Urothelium cell line (cell line): ENCODE data around the gene TBC1D8.
"Not testable (repeated sequence)": the region's sequence is repeated elsewhere in the genome, so short reads cannot be mapped to it uniquely, and the experiment has no call there.

Experiments used
- DNase-seq: peaks from one replicate; pipeline ENCODE4 v3.0.0; 2011; ENCODE audit warnings: low spot score, mixed read lengths
- FAIRE-seq: peaks from 2 replicates; lab custom pipeline; 2011; peaks lifted over from hg19 to GRCh38; lab: Jason Lieb, UNC

TBC1D8 gene

GRCh38 chr2:101080211-101081068, 70.7 kb downstream of the TBC1D8 start:
- no peak for DNase-seq
- no peak for FAIRE-seq

GRCh38 chr2:101076581-101076980, 74.6 kb downstream of the TBC1D8 start:
- DNase-seq (no peak), FAIRE-seq (no peak)

- DNase-seq = peak; percentile 76
- no peak for FAIRE-seq
Measured at GRCh38 chr2:101064868-101065549, 86.2 kb downstream of the TBC1D8 start.

- FAIRE-seq = no peak
- DNase-seq = no peak
Measured at GRCh38 chr2:101064505-101064867, 86.7 kb downstream of the TBC1D8 start.

GRCh38 chr2:101064125-101064502, 87.1 kb downstream of the TBC1D8 start:
- DNase-seq (no peak), FAIRE-seq (no peak)

- DNase-seq (peak; percentile 33), FAIRE-seq (no peak)
Measured at GRCh38 chr2:101063352-101064124, 87.6 kb downstream of the TBC1D8 start.

GRCh38 chr2:101058386-101058785, 92.8 kb downstream of the TBC1D8 start:
- FAIRE-seq = no peak
- DNase-seq = no peak

GRCh38 chr2:101057051-101057933, 93.9 kb downstream of the TBC1D8 start:
- DNase-seq = no peak
- FAIRE-seq = no peak

- no peak for FAIRE-seq
- DNase-seq = no peak
Measured at GRCh38 chr2:101053117-101053516, 98.1 kb downstream of the TBC1D8 start.

- DNase-seq (no peak), FAIRE-seq (no peak)
Measured at GRCh38 chr2:101052147-101052546, 99.0 kb downstream of the TBC1D8 start.

GRCh38 chr2:101050886-101051285, 100.3 kb downstream of the TBC1D8 start:
- not testable (repeated sequence) for DNase-seq, FAIRE-seq

GRCh38 chr2:101048756-101049155, 102.4 kb downstream of the TBC1D8 start:
- DNase-seq (no peak), FAIRE-seq (no peak)

- FAIRE-seq = no peak
- DNase-seq = no peak
Measured at GRCh38 chr2:101047774-101048173, 103.4 kb downstream of the TBC1D8 start.

GRCh38 chr2:101047075-101047766, 104.0 kb downstream of the TBC1D8 start:
- FAIRE-seq (peak; percentile 52), DNase-seq (peak; percentile 88)

GRCh38 chr2:101045330-101045729, 105.9 kb downstream of the TBC1D8 start:
- FAIRE-seq = no peak
- no peak for DNase-seq

GRCh38 chr2:101041413-101041812, 109.8 kb downstream of the TBC1D8 start:
- DNase-seq = no peak
- no peak for FAIRE-seq

GRCh38 chr2:101040761-101041160, 110.4 kb downstream of the TBC1D8 start:
- no peak for FAIRE-seq
- no peak for DNase-seq

- DNase-seq (no peak), FAIRE-seq (peak; percentile 66)
Measured at GRCh38 chr2:101040072-101040471, 111.1 kb downstream of the TBC1D8 start.

- DNase-seq = peak; percentile 42
- peak; percentile 80 for FAIRE-seq
Measured at GRCh38 chr2:101038455-101039255, 112.5 kb downstream of the TBC1D8 start.
